Activated effector memory CD4-positive, alpha-beta T cell treated with anti-CD3 and anti-CD28 coated beads, Interleukin-2, amount 50 U/mL, for 16 hours (primary cell): ENCODE data around the gene NECAB2.
A peak's percentile ranks its signal among the peaks of the same experiment; 100 is the strongest.

Source experiments
- DNase-seq: peaks from one replicate; pipeline ENCODE4 v3.0.0-alpha.2; 2020

Gene NECAB2

DNA sequence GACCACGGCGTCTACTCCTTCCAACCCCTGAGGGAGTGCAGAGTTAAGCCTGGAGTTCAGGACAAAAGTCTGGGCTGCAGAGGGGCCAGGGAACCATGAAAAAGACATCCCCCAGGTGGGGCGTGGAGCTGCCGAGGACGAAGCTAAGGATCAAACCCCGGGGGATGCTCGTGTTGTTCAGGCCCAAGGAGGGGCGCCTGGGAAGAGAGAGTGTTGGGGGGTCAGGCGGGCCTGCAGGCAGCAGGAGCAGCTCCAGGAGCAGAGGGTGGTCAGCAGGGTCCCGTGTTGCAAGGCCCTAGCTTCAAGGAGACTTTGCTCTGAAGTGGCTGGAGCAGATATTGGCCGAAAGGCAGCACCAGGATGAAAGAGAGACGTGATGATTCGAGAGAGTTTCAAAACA, 26.7 kb downstream of the NECAB2 start:
- no peak for DNase-seq

DNA sequence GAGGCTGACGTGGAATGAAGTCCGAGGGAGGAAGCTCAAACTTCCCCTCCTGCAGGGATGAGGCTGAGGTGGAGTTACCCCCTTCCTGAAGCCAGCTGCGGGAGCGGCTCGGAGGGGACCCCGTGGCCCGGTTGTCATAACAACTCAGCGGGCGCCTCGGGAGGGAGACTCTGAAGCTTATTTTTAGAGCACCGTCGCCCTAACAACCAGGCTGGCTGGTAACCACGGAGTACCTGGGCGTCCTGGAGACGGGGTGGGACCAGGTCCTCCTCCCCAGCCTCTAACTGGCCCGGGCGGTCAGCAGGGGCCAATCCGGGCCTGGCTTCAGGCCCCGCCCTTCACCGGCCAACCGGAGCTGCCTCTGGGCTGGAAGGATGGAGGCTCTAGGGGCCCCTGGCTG, 27.7 kb downstream of the NECAB2 start:
- no peak for DNase-seq

DNA sequence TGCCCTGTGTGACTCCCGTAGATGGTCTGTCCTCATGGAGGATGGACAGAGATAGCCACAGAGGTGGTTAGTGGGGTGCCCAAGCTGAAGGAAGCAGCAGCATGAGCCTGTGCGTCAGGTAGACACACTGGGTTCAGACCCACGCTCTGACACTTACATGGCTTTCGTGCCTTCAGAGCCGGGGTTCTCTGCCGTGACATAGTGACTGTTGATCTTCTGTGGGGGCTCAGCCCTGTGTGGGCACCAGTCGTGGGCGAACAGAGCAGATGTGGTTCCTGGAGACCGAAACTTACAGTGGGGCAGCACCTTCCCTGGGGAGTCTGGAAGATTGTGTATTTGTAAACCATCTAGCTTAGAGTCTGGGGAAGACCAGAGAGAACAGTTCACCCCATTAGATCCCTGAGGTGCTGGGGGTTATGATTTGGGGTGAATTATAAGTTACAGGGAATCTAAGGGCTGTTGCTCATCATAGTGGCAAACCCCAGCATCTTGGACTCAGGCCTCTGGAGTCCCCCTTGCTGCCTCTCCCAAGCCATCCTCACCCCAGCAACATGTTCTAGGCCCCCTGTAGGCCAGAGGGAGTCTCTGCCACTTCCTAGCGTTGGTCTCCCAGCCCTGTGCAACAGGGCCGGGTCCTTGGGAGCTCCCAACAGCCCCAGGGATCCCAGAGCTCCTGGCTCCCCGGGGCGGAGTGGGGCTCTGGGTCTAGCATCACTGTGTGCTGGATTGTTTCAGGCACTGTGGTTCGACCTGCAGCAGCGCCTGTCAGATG, 28.6 kb downstream of the NECAB2 start:
- DNase-seq: no peak

DNA sequence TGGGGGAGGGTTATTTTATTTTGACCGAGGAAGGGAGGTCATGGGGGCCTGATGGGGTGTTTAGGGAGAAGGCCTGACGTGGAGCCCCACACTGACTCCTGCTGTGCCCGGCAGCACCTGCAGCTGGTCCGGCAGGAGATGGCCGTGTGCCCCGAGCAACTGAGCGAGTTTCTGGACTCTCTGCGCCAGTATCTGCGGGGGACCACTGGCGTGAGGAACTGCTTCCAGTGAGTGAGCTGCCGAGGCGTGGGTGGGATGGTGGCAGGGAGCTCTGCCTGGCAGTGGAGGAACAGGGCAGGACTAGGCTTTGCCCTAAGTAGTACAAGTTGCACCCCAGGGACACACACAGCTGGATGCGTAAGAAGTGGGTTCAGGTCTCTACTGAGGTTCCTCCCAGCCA, 30.0 kb downstream of the NECAB2 start:
- no peak for DNase-seq

DNA sequence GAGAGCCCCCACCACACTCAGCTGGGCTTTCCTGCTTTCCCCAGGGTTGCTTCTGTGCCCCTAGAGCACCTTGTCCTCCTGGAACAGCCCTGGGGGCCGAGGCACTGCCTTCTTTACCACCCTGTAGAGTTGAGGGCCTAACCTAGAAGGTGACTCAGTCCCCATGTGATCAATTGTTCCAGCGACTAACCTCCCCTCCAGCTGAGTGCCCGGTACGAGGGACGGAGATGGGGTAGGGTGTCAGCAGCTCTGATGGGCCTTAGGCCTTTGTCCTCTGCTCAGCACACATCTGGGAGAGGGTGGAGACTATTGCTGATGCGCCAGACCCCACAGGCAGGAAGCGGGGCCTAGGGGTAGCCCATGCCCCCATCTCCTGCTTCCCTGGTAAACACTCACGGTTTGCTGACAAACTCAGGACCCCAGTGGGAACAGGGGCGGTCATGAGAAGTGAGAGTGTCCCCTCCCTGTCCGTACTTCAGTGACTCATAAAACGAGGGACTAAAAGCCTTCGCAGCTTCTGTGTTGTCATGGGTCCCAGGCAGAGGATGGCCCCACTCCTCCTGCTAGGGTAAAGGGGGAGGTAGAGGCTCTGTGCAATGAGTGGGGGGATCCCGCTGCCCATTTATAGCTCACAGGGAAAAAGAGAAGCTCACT, 33.1 kb downstream of the NECAB2 start:
- no peak for DNase-seq

DNA sequence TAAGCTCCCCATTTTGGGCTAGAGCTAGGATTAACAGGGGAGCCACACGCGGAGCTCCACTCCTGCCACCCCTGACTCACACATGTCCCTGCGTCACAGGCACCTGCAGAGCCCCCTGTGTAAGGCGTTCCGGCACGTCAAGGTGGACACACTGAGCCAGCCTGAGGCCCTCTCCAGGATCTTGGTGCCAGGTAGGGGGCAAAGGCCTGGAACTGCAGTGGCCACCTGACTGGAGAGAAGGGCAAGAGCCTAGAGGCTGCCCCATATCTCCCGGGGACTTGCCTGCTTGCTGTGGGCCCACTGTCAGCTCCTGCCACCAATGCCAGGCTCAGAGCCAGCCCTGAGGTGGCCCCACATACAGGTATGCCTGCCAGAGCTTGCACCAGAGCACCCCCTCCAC, 33.7 kb downstream of the NECAB2 start:
- no peak for DNase-seq

DNA sequence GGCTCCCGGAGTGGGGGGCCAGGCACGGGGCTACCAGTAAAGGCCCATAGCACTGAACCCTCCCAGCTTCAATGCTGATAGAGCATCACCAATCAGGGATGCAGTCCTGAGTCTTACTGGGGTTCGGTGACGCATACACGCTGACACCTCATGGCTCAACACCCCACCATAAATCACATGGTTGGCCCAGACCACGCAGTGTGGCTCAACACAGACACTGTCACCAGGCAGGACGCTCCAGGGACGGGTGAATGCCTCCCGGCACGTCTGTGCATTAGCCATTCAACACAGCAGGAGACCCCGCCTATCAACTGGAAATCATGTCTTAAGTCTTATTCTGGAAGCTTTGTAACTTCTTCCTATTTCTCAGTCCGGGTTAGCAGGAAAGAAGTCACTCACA, 35.0 kb downstream of the NECAB2 start:
- DNase-seq: no peak

DNA sequence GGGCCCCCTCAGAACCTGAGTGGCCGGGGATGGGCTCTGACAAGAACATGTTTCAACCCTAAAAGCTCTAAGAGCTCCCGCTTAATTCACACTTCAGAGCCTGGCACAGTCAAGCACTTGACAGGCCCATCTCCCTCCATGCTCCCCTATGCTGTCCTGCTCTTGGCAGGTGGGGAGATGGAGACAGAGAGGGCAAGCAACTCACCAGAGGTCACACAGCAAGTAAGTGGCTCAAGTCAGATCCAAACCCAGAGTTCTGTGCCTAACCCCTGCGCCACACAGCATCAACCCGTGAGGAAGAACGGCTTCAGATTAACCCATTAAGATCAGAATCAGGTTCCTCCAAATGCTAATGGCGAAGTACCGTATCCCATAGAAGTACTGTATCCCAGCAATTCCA, 36.4 kb downstream of the NECAB2 start:
- DNase-seq: no peak

DNA sequence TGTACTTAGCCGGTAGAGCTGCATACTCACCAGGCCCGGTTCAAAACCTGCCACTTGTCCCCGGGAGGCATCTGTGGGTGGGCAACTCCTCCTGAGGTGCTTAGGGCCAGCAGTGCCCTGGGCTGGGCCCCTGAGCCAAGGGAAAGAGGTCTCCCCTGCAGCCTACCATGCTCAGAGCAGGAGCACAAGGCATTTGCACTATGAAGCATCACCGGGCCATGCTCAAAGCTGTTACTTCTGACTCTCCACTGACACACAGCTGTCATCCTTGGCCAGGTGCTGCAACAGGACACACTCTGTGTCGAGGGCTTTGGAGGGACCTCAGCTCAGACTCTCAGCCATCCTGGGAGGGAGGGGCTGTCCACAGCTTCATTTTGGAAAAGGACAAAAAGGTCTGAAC, 37.3 kb downstream of the NECAB2 start:
- no peak for DNase-seq

DNA sequence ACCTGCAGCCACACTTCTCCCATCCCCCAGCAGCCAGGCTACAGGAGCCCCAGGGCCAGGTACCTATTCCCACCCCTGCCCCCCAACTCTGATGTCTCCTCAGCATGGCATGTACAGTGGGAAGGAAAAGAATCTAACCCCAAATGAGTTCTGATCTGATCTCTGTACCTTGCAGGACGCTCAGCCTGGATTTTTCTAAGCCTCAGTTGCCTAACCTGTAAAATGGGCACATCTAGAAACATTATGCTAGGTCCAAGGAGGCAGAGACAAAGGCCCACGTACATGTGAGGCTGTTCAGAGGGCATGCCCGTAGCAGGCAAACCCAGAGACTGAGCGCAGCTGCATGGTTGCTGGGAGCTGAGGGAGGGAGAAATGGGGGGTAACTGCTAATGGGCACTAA, 39.5 kb downstream of the NECAB2 start:
- DNase-seq: no peak

DNA sequence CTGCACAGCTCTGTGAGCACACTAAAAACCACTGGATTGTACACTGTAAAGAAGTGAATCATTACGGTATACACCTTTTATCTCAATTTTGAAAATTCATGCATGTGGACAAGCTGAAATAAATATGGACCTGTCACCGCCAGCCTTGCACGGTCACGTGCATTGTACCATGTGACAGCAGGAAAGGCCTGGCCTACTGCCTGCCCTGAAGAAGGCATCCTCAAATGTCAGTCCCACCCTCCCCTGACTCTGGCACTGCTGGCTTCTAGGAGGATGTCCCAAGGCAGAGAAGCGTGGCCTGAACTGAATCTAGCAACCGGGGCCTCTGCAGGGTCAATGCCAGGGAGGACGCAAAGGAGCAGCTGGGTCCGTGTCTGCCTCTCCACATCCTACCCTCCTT, 39.9 kb downstream of the NECAB2 start:
- DNase-seq: no peak

DNA sequence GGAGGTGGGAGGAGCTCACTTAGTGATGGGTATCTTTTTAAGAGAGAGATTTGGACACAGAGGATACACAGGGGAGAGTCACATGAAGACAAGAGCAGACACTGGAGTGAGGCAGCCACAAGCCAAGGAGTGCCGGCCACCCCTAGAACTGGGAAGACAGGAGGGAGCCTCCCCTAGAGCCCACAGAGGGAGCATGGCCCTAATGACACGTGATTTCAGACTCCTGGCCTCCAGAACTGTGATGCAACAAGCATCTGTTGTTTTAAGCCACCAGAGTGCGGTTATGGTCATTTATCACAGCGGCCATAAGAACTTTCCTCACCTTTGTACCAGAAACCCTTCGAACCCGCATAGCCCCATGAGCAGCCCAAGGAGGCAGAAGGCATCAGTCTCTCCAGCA, 41.2 kb downstream of the NECAB2 start:
- no peak for DNase-seq

DNA sequence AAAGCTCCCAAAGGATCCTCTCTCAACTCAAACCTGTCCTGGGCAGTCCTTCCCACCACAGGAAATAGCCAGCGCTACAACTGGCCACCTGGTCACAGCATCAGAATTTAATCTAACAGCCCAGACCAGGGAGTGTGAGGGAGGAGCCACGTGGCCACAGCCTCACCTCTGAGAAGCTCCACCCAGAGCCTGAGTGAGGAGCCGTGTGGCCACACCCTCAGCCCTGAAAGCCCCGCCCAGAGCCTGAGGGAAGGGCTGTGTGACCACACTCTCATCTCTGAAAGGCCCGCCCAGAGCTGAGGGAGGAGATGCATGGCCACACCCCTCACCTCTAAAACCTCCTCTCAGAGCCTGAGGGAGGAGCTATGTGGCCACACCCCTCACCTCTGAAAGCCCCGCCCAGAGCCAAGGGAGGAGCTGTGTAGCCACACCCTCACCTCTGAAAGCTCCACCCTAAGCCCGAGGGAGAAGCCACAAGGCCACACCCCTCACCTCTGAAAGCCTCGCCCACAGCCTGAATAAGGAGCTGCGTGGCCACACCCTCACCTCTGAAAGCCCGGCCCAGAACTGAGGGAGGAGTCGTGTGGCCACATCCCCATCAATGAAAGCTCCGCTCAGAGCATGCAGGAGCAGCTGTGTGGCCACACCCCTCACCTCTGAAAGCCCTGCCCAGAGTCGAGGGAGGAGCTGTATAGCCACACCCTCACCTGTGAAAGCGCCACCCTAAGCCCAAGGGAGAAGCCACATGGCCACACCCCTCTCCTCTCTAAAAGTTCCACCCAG, 45.9 kb downstream of the NECAB2 start:
- peak; percentile 78 for DNase-seq

DNA sequence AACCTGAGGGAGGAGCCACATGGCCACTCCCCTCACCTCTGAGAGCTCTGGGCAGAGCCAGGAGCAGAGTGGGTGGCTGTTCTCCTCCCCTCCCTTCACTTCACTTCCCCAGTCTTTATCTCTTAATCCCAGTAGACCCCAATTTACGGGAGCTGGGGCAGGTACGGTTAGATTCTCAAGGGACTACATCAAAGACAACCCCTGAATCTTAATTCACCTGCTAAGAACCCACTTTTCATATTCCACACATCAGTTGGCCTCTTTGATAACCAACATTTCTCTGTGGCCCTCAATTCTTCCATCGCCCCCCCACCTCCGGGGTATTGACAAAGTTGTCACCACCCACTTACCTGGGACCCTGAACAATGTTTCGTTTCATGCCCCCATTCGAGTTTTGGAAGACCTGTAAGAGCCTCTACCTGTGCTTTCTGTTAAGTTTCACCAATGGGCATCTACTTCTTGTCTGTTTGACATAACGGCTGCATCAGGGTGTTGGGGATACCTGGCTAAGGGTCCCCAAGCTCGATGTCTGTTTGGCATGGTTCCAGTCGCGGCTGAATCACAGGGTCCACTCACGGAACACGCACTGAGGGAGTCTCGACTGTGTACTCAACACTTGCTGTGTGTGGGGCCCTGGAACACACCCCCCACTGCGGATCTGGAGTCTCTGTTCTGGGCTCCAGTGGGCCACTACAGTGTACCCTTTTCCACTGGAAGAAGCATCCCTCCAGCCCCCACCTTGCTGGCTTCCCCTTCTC, 46.7 kb downstream of the NECAB2 start:
- no peak for DNase-seq

DNA sequence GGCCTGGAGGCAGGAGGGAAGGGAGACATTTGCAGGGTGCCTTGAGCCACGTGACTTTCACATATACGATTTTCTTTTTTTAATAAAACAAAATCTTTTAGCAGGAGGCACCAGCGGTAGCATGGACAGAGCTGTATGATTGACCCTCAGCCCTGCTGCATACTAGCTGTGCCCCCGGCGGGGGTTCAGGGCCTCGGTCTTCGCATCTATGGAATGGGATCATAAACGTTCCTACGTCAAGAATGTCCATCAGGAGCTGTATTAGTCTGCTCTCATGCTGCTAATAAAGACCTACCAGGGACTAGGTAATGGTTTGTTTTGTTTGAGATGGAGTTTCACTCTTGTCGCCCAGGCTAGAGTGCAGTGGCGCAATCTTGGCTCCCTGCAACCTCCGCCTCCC, 47.4 kb downstream of the NECAB2 start:
- no peak for DNase-seq

DNA sequence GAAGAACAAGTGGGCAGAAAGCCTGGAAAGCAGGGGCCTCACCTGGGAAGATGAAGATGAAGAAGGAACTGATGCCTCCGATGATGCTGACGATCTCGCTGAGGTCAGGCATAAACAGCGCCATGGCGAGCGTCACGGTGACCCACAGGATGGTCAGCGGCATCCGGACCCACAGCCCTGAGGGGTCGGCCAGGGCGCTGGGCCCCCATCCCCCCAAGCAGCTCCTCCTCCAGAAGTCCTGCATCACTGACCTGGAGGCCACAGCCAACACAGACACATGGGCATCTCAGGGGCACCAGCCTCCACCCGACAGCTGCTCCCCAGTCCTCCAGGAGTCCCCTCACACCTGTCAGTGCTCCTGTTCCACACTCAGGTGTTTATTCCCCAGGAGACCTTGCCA, 48.4 kb downstream of the NECAB2 start:
- no peak for DNase-seq

DNA sequence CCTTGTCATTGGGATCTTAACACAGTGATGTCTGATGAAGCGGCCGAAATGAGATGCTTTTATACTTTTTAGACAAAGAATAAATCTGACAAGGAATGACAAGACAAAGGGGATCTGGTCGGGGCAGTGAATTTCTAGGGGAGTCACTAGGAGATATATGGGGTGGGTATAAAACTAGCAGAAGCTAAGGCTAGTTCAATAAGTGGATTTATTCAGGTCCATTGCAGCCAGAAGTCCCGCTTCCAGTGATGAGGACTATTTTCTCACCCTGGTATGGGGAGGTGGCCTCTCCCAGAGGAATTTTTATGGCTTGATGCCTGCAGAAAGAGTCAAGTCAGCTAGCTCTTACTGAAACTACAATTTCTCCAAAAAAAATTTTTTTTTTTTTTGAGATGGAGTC, 50.7 kb downstream of the NECAB2 start:
- DNase-seq: no peak

DNA sequence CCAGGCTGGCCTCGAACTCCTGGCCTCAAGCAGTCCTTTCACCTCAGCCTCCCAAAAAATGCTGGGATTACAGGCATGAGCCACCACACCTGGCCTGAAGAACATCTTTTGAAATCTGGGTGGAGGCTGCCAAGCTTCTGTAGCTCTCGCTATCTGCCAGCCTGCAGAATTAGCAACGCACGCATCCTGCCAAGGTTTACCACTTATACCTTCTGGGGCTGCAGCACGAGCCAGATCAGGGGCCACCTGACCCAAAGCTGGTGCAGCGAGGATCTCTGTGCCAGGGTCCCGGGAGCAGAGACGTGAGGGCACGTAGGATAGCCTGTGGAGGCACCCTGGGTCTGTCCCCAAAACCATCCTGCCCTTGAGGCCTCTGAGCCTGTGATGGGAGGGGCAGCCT, 52.3 kb downstream of the NECAB2 start:
- no peak for DNase-seq

DNA sequence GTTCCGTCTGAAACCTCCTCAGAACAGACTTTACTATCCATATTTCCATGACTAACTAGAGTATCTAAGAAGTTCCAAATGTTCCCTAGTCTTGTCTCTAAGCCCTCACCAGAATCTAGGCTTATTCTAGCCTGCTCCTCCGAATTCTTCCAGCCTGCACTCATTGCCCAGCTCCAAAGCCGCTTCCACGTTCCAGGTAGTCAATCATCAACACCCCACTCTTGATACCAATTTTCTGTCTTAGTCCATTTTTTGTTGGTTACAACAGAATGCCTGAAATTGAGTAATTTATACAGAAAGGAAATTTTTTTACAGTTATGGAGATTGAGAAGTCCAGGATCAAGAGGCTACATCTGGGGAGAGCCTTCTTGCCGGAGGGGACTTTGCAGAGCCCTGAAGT, 53.4 kb downstream of the NECAB2 start:
- no peak for DNase-seq

DNA sequence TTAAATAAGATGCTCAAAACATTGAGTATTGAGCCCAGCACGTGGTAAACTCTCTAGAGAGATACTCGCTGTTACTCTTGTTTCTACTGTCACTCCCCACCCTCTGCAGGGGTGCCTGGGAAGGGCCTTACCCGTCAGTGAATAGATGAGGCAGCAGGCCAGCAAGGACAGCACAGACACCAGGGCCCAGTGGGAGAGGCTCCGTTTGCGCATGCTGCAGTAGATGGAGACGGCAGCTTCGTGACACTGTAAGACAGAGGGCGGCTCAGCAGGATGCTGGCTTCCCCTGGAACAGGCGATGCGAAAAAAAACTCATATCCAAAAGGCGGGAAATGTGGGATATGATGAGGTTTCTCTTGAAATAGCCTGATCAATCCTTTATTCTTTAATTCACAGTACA, 54.6 kb downstream of the NECAB2 start:
- DNase-seq: no peak

DNA sequence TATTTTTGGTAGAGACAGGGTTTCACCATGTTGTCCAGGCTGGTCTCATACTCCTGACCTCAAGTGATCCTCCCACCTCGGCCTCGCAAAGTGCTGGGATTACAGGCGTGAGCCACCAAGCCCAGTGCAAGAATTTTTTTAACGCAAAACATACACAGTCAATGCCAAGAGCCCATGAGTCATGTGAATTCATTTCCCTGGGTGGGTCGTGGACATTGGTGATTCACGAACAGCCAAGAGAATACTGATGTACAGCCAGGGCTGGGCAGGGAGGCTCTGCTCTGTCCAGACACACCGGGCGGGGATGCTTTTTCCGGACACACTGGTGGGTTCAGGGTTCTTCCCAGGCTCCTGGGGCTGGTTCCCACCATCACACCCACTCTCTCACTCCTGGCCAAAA, 56.8 kb downstream of the NECAB2 start:
- DNase-seq: no peak

DNA sequence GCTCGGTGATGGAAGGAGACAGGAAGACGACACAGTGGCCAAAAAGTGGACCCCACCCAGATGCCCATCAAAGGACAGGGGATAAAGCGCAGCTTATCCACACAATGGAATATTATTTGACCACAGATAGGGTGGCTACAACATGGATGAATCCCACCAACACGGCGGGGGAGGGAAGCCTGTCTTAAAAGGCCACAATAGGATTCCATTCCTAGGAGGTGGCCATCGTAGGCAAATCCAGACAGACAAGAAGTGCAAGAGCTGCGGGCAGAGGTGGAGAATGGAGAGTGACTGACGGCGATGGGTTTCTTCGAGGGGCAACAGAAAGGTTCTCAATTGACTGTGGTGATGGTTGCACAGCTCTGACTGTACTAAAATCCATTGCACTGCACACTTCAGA, 58.6 kb downstream of the NECAB2 start:
- no peak for DNase-seq

DNA sequence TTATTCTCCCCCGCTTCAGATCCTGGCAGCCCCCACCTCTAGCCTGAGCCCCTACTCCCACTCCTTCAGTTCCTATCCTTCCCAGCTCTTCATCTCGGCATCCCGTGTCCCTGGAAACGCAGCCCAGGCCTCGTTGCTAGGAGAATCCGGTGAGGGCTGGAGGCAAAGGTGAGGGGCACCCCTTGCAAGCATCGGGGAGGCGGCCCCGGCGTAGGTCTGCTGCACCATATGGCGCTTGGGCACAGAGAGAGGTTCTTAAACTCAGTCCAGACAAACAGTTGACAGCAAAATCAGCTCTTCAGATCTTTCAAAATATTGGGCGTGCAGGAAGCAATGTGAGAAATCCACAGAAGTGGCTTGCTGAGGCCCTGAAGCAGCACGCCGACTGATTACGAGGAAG, 59.6 kb downstream of the NECAB2 start:
- no peak for DNase-seq
